H9 (cell line): ENCODE data around the gene RIOK2. TPM values are rescaled to one million over a fixed set of nuclear protein-coding genes. Genes with fewer than 3 reads are reported as not detected.

Experiments
- DNase-seq: peaks from one replicate; pipeline ENCODE4 v3.0.0-alpha.2; 2017
- H2AFZ ChIP-seq: one replicate; pipeline ENCODE4 v1.6.1; 2013; ENCODE audit warnings: mild to moderate bottlenecking, low read length, control low read depth, moderate library complexity
- H2AK5ac ChIP-seq: 2 replicates; pipeline ENCODE4 v1.6.1; 2013; ENCODE audit warnings: low read length, control low read depth, mixed read lengths; ENCODE audit not compliant: insufficient read length
- H2BK120ac ChIP-seq: one replicate; pipeline ENCODE4 v1.6.1; 2013; ENCODE audit warnings: low read depth, mild to moderate bottlenecking, low read length, control low read depth, inconsistent platforms; ENCODE audit not compliant: poor library complexity, severe bottlenecking
- H2BK12ac ChIP-seq: 2 replicates; pipeline ENCODE4 v1.6.1; 2013; ENCODE audit warnings: low read length, control low read depth, mixed read lengths, low read depth; ENCODE audit not compliant: insufficient read length
- H2BK15ac ChIP-seq: 2 replicates; pipeline ENCODE4 v1.6.1; 2013; ENCODE audit warnings: low read depth, low read length, control low read depth
- H2BK20ac ChIP-seq: one replicate; pipeline ENCODE4 v1.6.1; 2013; ENCODE audit warnings: low read depth, mild to moderate bottlenecking, low read length, control low read depth, inconsistent platforms; ENCODE audit not compliant: poor library complexity, severe bottlenecking
- H2BK5ac ChIP-seq: 2 replicates; pipeline ENCODE4 v1.6.1; 2013; ENCODE audit warnings: low read length, control low read depth, mixed read lengths; ENCODE audit not compliant: insufficient read length
- H3K14ac ChIP-seq: 2 replicates; pipeline ENCODE4 v1.6.1; 2013; ENCODE audit warnings: low read length, control low read depth; ENCODE audit not compliant: insufficient read depth
- H3K18ac ChIP-seq: 2 replicates; pipeline ENCODE4 v1.6.1; 2013; ENCODE audit warnings: low read depth, mild to moderate bottlenecking, mixed read lengths, low read length, control low read depth; ENCODE audit not compliant: insufficient read length
- H3K23ac ChIP-seq: 2 replicates; pipeline ENCODE4 v1.6.1; 2013; ENCODE audit warnings: low read length, control low read depth, mixed read lengths, low read depth; ENCODE audit not compliant: insufficient read length
- H3K23me2 ChIP-seq: 2 replicates; pipeline ENCODE4 v1.6.1; 2013; ENCODE audit warnings: low read depth, mild to moderate bottlenecking, mixed read lengths, low read length, control low read depth; ENCODE audit not compliant: insufficient read length, poor library complexity, severe bottlenecking
- H3K27ac ChIP-seq: 2 replicates; pipeline ENCODE4 v1.5.1; 2013; ENCODE audit warnings: low read length, control low read depth, mixed read lengths, low read depth; ENCODE audit not compliant: insufficient read length
- H3K27me3 ChIP-seq: 2 replicates; pipeline ENCODE4 v1.6.1; 2013; ENCODE audit warnings: low read length, control low read depth, inconsistent platforms; ENCODE audit not compliant: insufficient read depth
- H3K4ac ChIP-seq: 2 replicates; pipeline ENCODE4 v1.6.1; 2013; ENCODE audit warnings: low read depth, mild to moderate bottlenecking, control low read depth, inconsistent platforms, low read length, moderate library complexity
- H3K4me1 ChIP-seq: 2 replicates; pipeline ENCODE4 v1.6.1; 2013; ENCODE audit warnings: low read length, control low read depth, inconsistent platforms; ENCODE audit not compliant: insufficient read depth
- H3K4me2 ChIP-seq: 2 replicates; pipeline ENCODE4 v1.6.1; 2013; ENCODE audit warnings: low read length, control low read depth, mixed read lengths; ENCODE audit not compliant: insufficient read length, insufficient read depth
- H3K56ac ChIP-seq: 2 replicates; pipeline ENCODE4 v1.6.1; 2013; ENCODE audit warnings: low read depth, mild to moderate bottlenecking, mixed read lengths, low read length, control low read depth; ENCODE audit not compliant: insufficient read length
- H3K79me1 ChIP-seq: 2 replicates; pipeline ENCODE4 v1.6.1; 2013; ENCODE audit warnings: low read depth, mild to moderate bottlenecking, moderate library complexity, low read length, control low read depth, inconsistent platforms; ENCODE audit not compliant: insufficient read depth, poor library complexity, severe bottlenecking
- H3K79me2 ChIP-seq: 2 replicates; pipeline ENCODE4 v1.6.1; 2013; ENCODE audit warnings: low read length, control low read depth, inconsistent platforms; ENCODE audit not compliant: insufficient read depth
- H3K9ac ChIP-seq: 2 replicates; pipeline ENCODE4 v1.6.1; 2013; ENCODE audit warnings: low read length, control low read depth, mixed read lengths; ENCODE audit not compliant: insufficient read length; ENCODE audit errors: extremely low read depth
- H3K9me3 ChIP-seq: one replicate; pipeline ENCODE4 v1.6.1; 2013; ENCODE audit warnings: low read depth, low read length, inconsistent platforms; ENCODE audit not compliant: control insufficient read depth
- H3T11ph ChIP-seq: one replicate; pipeline ENCODE4 v1.6.1; 2013; ENCODE audit warnings: mild to moderate bottlenecking, low read length, control low read depth, inconsistent platforms
- H4K20me1 ChIP-seq: one replicate; pipeline ENCODE4 v1.6.1; 2013; ENCODE audit not compliant: control insufficient read depth, insufficient read length, insufficient read depth
- H4K5ac ChIP-seq: 2 replicates; pipeline ENCODE4 v1.6.1; 2013; ENCODE audit warnings: low read depth, mild to moderate bottlenecking, mixed read lengths, low read length, control low read depth; ENCODE audit not compliant: insufficient read length
- H4K8ac ChIP-seq: replicated peaks from 2 replicates; pipeline ENCODE4 v1.6.1; 2013; ENCODE audit warnings: low read length, control low read depth, mixed read lengths, low read depth; ENCODE audit not compliant: insufficient read length
- H4K91ac ChIP-seq: 2 replicates; pipeline ENCODE4 v1.6.1; 2013; ENCODE audit warnings: low read depth, mild to moderate bottlenecking, moderate library complexity, mixed read lengths, low read length, control low read depth; ENCODE audit not compliant: insufficient read length
- H3K27ac Mint-ChIP-seq, 3 experiments: 2 replicates in 2 of 3; 3 replicates in 1 of 3; pipeline ENCODE4 v1.8.0; 2020 to 2021; ENCODE audit warnings: mixed read lengths in 3 of 3, mild to moderate bottlenecking in 1 of 3, moderate library complexity in 1 of 3
- H3K27me3 Mint-ChIP-seq: 2 replicates; pipeline ENCODE4 v1.8.0; 2021; ENCODE audit warnings: low read depth, mild to moderate bottlenecking, moderate library complexity, mixed read lengths
- H3K36me3 Mint-ChIP-seq, 3 experiments: 2 replicates in 2 of 3; 3 replicates in 1 of 3; pipeline ENCODE4 v1.8.0; 2020 to 2021; ENCODE audit warnings: low read depth in 3 of 3, mixed read lengths in 3 of 3; ENCODE audit not compliant: insufficient read depth in 1 of 3
- H3K4me1 Mint-ChIP-seq, 2 experiments: 2 replicates each; pipeline ENCODE4 v1.8.0; 2020; ENCODE audit warnings: mixed read lengths in 2 of 2
- H3K4me3 Mint-ChIP-seq, 2 experiments: 2 replicates in 1 of 2; 3 replicates in 1 of 2; pipeline ENCODE4 v1.8.0; 2020 to 2021; ENCODE audit warnings: mild to moderate bottlenecking in 2 of 2, mixed read lengths in 2 of 2, moderate library complexity in 1 of 2
- H3K9me3 Mint-ChIP-seq, 2 experiments: 2 replicates in 1 of 2; 3 replicates in 1 of 2; pipeline ENCODE4 v1.8.0; 2020; ENCODE audit warnings: mild to moderate bottlenecking in 2 of 2, mixed read lengths in 2 of 2, moderate library complexity in 1 of 2
- WGBS: extraction: QIAGEN DNeasy Blood & Tissue Kit; methylation state at CpG from one replicate; pipeline ENCODE4 v1.1.7; 2013; ENCODE audit warnings: missing lambda C conversion rate, low lambda C conversion rate, mixed read lengths; ENCODE audit not compliant: insufficient read length; ENCODE audit errors: extremely low coverage; 5-methylcytosine and 5-hydroxymethylcytosine counted together
- total RNA-seq: library from RNA; stranded (reverse); gene quantifications from 2 replicates; pipeline ENCODE4 v1.2.1, GENCODE V29; 2021
- TF ChIP-seq, protein P1 (sequence below): fragments of 200-600 bp; sonication (generic); conservative IDR thresholded peaks from 3 replicates; pipeline ENCODE4 v1.8.0; 2021; ENCODE audit warnings: antibody characterized with exemption, mild to moderate bottlenecking

The RIOK2 gene
- total RNA-seq, 1 experiment from 2014 or later, result 39.5 TPM

DNA sequence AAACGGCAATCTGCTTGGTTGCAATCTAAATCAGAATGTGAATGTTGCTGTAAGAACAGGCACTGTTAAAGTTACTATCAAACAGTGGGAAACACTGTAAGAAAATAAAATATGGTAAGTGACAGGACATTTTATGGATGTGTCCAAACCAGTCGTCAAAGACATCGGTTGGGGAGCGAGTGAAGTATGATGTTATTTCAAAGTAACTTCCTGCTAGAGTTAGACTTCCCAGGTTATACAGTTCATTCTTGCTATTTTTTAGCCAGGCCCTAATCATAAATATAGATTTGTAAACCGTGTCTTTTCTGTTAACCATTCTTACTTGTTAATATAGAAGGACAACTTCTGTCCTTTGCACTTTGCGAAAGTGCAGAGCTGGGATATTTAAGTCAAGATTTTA, 70.8 kb downstream of the RIOK2 start:
- Histone ChIP-seq H3K14ac (no peak overlapping the region), H2BK15ac (no peak overlapping the region), H3K27ac (no peak overlapping the region), H4K91ac (no peak overlapping the region), H2BK12ac (no peak overlapping the region), H2BK20ac (no peak overlapping the region), H3T11ph (no peak overlapping the region), H3K56ac (no peak overlapping the region), H3K27me3 (no peaks in the 10 kb centered on the region), H2AFZ (no peak overlapping the region), H3K18ac (no peak overlapping the region), H4K5ac (no peak overlapping the region), H3K4me1 (no peaks in the 10 kb centered on the region), H2BK5ac (no peak overlapping the region), H3K79me2 (no peaks in the 10 kb centered on the region), H3K9me3 (no peaks in the 10 kb centered on the region), H3K9ac (no peak overlapping the region), H2AK5ac (no peak overlapping the region), H4K20me1 (no peaks in the 10 kb centered on the region), H4K8ac (no peak overlapping the region), H3K4ac (no peak overlapping the region), H3K79me1 (no peaks in the 10 kb centered on the region), H2BK120ac (no peak overlapping the region), H3K23me2 (no peaks in the 10 kb centered on the region), H3K4me2 (no peak overlapping the region), H3K23ac (no peak overlapping the region)
- H3K9me3 Mint-ChIP-seq, result no peaks in the 10 kb centered on the region
- WGBS, result no CpG with 5 or more reads among the region's 6 CpGs
- H3K4me1 Mint-ChIP-seq, result peaks cover 17 to 31% of the 10 kb centered on the region in 2 experiments
- no peak for DNase-seq
- H3K36me3 Mint-ChIP-seq, result no peaks in the 10 kb centered on the region
- TF ChIP-seq, protein P1, sequence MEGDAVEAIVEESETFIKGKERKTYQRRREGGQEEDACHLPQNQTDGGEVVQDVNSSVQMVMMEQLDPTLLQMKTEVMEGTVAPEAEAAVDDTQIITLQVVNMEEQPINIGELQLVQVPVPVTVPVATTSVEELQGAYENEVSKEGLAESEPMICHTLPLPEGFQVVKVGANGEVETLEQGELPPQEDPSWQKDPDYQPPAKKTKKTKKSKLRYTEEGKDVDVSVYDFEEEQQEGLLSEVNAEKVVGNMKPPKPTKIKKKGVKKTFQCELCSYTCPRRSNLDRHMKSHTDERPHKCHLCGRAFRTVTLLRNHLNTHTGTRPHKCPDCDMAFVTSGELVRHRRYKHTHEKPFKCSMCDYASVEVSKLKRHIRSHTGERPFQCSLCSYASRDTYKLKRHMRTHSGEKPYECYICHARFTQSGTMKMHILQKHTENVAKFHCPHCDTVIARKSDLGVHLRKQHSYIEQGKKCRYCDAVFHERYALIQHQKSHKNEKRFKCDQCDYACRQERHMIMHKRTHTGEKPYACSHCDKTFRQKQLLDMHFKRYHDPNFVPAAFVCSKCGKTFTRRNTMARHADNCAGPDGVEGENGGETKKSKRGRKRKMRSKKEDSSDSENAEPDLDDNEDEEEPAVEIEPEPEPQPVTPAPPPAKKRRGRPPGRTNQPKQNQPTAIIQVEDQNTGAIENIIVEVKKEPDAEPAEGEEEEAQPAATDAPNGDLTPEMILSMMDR, result no peak
- H3K27ac Mint-ChIP-seq, result no peak overlapping the region
- H3K27me3 Mint-ChIP-seq, result no peaks in the 10 kb centered on the region; the same call in 1 of the 2 replicates
- no peak overlapping the region for H3K4me3 Mint-ChIP-seq
